NCI-H1048 (cell line): ENCODE data around the gene GATAD2B.
"Not testable (repeated sequence)": the region's sequence is repeated elsewhere in the genome, so short reads cannot be mapped to it uniquely, and the experiment has no call there.

Source experiments
- DNase-seq: peaks from one replicate; lab custom pipeline; 2025; lab: John Stamatoyannopoulos, UW

The GATAD2B gene

GRCh38 chr1:153795934-153796785 lies 126.6 kb downstream of the GATAD2B start:
- DNase-seq: no peak

DNA sequence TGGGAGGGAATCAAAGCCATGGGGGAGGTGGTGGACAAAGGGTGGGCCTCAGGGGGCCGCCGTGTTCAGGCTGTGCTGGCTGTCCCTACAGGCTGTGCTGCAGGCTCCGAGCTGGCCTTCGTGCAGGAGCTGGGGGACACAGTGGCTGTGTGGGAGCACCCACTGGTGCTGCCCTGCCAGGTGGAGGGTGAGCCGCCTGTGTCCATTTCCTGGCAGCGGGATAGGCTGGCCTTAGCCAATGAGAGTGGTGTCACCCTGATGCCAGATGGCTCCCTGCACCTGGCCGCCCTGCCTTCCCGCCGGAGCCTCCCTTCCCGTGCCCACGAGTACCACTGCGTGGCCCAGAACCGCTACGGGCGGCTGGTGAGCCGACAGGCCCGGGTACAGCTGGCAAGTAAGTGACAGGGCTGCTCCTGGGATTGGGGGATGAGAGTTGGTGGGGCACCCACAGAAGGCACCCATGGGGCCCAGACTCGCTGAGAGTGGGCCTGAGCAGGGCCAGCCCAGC lies 127.4 kb downstream of the GATAD2B start:
- no peak for DNase-seq

- no peak for DNase-seq
Observed at GRCh38 chr1:153794624-153795329, 128.0 kb downstream of the GATAD2B start.

- no peak for DNase-seq
Observed at GRCh38 chr1:153793973-153794615, 128.7 kb downstream of the GATAD2B start.

DNA sequence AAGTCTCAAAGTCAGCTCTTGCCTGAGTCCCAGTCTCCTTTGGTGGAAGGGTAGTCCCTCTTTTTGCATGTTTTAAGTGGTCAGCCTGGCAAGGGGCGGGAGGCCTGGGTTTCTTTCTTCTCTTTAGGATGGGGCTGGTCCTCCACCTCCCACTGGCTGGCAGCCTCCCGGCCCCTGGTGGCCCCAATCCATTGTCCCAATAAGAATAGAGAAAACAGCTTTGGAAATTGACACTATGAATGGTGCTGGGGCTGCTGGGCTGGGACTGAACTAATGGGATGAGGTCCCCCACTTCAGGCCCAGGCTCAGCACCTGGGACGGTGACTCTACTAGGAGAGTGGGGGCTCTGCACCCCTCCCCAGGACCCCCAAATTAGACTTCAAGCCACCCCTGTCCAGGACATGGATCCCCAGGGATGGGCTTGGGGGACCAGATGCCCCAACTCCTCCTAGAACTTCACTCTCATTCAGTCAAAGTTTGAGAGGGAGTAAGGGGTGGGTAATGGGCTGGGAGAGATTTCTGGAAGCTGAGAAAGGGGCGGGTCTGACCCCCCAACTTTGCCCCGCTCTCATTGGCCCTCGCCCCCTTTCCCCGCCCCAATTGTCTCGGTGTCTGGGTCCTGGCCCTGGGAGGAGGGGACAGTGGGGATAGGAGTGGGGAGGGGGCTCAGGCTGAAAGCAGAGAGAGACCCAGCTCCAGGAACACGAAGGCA lies 129.4 kb downstream of the GATAD2B start:
- DNase-seq: no peak

DNA sequence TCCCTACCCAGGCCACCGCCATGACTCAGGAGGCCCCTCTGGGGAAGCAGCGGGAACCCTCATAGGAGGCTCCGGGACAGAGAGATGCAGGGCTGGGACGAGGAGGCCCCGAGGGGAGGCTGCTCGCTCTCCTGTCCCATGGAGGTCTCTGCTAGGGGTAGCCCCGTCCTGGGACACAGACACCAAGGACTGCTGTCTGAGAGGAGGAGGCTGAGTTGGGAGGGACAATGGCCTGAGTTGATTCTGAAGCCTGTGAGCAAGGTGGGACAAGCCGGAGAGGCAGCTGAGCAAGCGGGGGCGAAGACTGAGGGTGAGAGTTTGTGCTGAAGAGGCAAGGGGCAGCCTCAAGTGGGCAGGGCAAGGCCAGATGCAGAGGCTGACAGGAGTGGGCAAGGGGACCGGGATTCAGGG lies 130.1 kb downstream of the GATAD2B start:
- DNase-seq: no peak

DNA sequence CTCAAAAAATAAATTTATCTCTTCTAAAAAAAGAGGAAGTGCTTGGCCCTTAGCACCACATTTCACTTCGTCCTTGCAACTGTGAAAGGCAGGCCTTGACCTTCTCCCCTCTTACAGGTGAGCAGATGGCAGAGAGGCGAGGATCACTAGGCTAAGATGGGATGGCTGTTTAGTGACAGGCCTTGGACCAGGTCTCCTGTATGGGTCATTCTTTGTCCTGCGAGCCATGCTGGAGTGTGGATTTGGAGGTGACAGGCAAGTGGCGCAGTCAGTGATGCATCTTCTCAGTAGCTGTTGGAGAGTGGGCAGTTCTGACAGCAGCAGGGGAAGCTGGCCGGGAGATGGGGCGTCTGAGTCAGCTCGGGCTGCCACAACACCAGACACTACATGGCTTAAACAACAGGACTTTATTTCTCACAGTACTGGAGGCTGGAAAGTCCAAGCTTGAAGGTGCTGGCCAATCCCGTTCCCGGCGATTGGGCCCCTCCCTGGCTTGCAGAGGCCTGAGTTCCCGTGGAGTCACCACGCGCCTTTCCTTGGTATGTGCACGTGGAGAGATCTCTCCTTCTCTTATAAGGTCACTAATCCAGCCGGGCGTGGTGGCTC lies 131.0 kb downstream of the GATAD2B start:
- no peak for DNase-seq

GRCh38 chr1:153790966-153791647 lies 131.7 kb downstream of the GATAD2B start:
- DNase-seq: no peak

DNA sequence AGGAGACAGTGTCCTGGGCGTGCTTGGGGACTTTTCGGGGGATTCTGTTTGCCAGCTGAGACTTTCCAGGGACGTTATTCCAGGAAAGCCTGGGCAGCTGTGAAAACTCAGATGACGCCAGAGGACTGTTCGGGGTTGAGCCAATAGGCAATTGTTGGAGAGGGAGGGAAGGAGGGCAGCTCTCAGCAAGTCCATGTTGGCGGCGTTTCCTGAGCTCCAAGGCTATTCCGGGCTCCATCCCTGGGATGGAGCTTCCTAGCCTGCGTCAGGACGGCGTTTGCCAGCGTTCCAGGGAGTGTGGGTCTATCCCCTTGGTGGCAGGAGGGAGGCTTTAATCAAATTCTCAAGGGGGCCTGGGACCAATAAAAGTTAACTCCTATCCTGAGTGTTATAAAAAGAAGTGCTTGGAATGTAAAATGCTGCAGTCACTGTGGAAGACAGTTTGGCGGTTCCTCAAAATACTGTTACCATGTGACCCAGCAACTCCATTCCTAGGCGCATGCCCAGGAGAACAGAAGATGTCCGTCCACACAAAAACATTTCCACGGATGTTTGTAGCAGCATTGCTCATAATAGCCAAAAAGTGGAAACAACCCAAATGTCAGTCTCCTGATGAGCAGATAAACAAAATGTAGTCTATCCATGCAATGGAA lies 132.3 kb downstream of the GATAD2B start:
- DNase-seq: no peak

DNA sequence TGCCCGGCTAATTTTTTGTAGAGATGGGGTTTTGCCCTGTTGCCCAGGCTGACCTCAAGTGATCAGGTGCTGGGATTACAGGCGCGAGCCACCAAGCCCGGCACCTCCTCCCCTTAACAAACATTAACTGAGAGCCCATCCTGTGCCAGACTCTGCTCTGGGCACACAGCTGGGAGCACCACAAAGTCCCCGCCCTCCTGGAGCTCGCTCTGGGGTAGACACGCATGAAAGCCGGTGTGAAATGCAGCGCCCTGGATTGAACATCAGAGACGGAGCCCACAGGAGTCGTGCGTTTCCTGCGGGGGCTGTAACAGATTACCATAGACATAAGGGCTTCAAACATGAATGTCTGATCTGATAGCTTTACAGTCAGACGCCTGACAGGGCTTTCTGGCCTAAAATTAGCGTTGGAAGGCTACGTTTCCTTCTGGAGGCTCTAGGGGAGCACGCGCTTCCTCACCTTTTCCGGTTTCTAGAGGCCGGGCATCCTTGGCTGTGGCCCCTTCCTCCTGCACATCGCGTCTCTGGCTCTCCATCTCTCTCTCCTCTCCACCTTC lies 133.2 kb downstream of the GATAD2B start:
- DNase-seq: no peak

- no peak for DNase-seq
Observed at GRCh38 chr1:153786038-153786790, 136.6 kb downstream of the GATAD2B start.

DNA sequence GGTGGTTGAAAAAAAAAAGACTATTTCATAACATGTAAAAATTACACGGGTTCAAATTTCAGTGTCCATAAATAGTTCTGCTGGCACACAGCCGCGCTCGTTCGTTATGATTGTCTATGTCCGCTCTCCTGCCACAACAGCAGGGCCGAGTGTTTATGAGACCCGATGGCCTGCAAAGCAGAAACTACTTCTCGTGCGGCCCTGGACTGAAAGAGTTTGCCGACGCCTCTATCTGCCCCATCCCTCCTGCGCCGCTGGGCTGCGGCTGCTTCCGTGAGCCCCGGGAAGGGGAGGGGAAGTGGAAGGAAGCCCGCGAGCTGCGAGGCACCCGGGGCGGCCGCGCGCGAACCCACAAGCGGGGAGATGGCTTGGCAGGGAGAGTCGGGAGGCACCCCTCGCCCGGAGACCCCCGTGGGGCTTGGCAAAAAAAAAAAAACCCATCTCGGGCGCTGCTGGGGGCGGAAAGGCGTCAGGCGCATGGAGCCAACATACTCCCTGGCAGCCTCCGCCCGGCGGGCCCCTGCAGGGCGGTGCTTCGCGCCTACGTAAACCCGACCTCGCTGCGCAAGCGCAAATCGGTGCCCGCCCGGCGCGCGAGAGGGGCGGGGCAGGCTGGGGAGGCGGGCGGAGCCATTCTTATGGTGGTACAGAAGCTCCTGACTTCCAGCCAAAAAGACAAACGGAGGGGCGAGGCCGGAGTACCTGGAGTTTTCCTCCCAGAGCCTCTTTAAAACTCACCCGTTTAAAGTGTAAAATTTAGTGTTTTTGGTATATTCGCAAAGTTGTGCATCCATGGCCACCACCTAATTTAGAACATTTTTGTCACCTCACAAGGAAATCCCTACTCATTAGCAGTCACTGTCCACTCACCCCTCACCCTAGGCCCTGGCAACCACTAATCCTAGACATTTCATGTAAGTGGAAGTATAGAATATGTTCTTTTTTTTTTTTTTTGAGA lies 139.3 kb downstream of the GATAD2B start:
- peak; percentile 86 for DNase-seq

GRCh38 chr1:153782648-153783047 lies 140.1 kb downstream of the GATAD2B start:
- not testable (repeated sequence) for DNase-seq

DNA sequence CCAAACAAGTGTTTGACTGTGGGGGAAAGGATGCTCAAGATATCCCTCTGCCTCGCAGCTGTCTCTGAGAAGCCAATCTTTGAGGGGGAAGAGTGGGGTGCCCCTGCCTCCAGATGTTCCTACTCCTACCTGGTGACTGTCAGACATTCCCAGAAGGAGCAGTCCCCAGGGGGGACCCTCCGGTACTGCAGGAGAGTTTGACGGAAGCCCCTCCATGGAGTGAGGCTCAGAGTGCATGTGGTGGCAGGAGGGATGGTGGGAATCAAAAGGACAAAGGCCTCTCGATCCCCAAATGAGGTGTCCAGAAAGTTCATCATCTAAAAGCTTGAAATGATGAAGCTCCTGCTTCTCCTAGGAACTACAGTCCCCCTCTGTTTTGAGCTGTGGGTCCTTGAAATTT lies 142.2 kb downstream of the GATAD2B start:
- no peak for DNase-seq

DNA sequence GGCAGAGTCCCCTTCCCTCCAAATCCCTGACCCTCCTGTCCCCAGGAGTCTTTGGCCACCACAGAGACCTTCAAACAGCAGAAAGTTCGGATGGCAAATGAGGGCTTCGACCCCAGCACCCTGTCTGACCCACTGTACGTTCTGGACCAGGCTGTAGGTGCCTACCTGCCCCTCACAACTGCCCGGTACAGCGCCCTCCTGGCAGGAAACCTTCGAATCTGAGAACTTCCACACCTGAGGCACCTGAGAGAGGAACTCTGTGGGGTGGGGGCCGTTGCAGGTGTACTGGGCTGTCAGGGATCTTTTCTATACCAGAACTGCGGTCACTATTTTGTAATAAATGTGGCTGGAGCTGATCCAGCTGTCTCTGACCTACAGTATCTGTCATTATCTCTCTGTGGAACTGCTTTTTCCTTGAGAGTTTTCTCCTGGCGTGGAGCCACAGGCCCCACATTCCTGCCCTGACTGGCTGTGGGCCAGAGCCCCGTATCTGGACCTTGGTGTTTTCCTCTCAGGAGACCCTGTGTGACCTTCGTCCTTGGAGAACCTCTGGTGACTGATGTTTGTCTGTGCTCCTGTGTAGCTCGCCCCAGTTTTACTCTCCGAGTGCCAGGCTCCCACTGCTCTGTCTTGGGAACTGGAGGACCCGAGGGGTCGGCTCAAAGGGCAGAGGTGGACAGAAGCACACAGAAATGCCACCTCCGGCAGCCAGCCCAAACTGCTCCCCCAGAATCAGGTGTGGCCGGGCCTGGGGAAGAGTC lies 142.8 kb downstream of the GATAD2B start:
- no peak for DNase-seq

DNA sequence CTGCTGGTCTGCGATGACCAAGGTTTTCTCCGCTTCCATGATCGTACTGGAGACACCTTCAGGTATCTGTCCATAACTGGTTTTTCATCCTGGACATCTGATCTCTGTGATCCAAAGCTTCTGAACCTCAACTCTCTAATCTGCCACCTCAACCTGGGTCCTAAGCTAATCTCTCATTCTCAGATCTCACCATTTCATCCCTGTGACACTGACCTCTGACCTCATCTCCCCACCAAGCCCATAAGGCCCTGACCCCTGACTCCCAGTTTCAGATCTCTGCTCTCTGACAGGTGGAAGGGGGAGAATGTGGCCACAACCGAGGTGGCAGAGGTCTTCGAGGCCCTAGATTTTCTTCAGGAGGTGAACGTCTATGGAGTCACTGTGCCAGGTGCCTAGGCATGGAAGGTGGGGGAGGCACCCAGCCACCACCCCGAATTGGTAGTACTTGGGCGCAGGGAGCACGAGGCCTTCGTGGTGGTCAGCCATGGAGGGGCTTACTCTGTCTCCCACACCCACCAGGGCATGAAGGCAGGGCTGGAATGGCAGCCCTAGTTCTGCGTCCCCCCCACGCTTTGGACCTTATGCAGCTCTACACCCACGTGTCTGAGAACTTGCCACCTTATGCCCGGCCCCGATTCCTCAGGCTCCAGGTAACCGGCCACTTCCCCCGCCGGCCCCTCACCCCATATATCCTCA lies 143.8 kb downstream of the GATAD2B start:
- no peak for DNase-seq
